Activated CD4-positive, alpha-beta T cell treated with anti-CD3 and anti-CD28 coated beads for 4 hours (primary cell): ENCODE results near the gene PRICKLE2.

Experiments
- DNase-seq, 2 donors: peaks; one replicate each; pipeline ENCODE4 v3.0.0-alpha.2; 2020

The PRICKLE2 gene

DNA sequence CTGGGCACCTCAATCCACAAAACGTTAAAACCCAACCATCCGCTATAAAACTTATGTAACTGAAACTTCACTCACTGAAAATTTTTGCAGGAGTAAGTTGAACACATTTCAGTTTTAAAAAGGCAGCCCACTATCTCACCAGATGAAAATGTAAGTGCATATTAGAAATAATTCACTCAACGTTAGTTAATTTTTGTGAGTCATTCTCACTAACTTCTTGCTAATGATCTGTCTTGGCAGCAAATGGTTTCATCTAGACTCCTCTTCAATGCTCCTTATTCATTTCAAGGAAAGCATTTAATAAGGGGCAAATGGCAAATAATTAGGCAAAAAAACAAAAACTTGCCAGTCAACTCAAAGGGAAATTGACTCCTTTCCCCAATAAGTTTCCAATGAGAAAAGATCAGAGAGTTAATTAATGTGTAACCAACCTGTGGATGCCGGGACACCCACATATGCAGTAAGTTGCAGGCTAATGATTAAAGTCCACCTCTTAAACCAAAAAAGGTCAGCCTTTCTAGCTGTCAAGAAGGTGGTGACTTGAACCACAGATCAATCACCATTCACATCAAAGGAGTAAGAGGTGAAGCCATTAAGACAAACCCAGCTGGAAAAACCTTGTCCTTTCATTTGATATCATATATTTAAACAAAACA lies 22.9 kb upstream of the PRICKLE2 start:
- no peak for DNase-seq

DNA sequence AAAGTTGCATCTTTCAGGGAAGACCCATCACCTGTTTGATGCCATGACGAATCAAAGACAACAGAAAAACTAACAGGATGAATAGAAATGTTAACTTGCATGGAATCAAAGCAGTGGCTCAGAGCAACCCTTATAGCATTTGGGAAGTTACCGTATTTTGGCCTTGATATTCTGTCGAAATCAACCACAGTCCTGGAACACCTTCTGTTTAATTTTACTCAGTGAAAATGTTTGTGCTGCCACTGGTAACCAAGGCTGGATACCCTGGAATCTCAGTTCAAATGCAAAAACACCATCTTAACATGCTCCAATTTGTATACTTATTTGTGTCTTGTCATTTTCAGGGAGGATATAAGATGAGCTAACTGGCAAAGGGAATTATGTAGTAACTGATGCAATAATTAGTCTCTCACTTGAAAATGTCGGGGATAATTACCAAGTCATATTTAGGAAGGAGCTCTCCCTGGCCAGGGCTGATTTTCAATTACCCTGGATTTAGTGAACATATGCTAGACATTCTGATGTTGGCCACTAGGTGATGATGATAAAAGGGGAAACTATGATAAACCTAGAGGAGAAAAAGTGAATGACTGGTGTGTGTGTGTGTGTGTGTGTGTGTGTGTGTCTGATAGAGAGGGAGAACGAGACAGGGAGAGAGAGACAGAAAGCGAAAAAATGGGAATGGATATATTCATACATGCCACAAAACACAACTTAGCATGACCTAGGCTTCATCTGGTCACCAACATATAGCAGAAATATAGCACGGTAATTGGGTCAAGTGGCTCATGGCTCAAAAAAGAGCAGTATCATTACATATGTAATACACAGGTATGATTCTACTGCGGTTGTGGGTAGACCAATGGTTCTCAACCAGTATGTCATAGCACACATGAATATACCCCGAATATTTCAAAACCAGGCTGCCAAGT lies 19.0 kb upstream of the PRICKLE2 start:
- DNase-seq = no peak

DNA sequence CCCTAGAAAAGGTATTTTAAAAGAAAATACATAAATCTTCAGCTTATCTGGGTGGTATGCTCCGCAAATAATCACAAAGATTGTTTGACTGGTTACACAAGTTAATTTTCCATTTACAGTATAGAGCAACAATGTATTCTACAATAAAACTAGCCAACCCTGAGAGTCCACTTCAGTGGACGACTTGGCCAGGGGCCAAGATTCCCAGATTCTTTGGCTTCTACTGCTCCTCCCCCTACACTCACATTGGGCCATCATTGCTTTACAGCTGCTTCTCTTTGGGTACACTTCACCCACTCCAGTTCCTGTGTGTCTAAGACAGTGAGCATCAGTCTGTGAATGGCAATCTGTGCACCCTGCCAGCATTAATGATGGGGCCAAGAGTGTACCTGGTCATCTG lies 17.2 kb upstream of the PRICKLE2 start:
- DNase-seq = no peak

DNA sequence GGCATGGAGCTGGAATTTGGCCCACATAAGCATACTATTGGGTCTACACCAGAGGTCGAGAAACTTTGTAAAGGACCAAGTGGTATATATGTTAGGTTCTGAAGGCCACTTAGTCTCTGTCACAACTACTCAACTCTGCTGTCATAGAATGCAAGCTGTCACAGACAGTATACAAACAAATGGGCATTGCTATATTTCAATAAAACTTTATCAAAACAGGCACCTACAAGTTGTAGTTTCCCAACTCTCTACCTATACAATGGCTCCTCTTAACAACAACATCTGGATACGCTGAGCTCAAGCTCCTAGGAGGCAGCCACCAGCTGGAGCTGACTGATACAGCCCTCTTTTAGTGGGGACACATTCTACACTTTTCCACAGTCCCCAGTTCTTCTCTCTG lies 15.7 kb upstream of the PRICKLE2 start:
- DNase-seq = no peak

DNA sequence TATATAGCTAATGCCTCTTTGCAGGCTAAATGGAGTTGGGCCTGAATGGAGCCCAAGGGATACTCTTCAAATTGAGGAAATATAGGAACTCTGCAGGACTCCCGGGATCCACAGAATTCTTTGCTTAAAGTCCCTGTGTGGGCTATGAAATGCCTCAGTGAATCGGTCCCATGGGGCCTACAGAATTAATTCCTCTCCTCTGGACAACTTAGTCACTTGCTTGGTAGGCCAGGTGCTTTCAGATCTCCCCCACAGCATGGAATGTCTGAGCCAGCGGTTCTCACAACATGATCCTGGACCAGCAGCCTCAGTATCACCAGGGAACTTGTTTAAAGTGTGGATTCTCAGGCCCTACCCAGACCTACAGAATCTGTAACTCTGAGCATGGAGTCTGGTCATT lies 15.1 kb upstream of the PRICKLE2 start:
- no peak for DNase-seq

DNA sequence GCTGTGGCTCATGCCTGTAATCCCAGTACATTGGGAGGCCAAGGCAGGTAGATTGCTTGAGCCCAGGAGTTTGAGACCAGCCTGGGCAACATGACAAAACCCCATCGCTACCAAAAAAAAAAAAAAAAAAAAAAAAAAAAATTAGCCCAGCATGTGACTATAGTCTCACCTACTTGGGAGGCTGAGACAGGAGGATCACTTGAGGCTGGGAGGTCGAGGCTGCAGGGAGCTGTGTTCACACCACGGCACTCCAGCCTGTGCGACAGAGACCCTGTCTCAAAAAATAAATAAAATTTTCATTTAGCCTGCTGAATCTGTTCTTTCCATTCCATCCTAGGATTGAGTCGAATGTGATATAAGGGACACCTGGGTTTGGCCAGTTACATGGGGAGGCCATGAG lies 14.6 kb upstream of the PRICKLE2 start:
- DNase-seq = no peak

DNA sequence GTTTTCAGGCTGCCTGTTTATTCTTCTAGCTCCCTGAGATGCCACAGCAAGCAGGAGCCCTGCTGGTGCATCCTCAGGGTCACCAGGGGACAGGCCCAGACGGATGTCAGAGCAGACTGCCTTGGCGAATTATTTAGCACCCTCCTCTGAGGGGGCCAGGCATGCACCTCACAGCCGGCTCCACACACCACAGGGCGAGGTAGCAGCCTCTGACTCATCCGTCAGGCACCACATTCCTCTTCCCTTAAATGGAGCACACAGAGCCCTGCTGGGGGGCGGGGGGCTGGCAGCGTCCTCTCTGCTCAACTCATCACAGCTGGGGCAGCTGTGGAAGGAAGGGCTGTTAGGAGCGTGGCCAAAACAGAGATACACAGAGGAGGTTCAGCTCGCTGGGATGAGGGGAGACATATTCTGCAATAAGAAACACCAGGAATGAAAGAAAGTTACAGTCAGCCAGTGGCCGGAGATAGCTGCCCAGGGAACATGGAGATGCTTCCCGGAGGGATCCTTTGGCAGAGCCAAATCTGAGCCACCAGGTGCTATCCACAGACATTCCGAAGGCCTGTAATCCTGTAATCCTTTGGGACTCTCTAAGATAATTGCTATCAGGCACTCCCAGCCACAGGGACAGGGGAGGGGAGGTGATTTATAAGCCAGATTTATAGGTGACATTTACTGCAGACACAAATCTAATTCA lies 13.9 kb upstream of the PRICKLE2 start:
- DNase-seq = no peak

DNA sequence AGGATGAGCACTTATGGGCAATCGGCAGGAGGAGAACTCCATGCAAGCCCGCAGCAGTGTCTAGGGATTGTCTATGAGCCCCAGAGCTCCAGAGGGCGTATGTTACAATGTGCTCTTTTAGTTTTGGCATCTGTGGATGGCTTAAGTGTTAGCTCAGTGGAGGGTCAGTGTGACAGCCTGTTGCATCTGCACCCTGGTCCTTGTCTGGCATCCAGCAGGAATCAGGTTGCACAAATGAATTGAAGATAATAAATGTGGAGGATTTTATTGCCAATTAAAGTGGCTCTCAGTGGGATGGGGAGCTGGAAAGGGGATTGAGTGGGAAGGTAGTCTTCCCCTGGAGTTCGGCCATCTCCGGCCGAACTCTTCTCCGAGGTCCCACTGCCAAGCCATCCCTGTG lies 11.8 kb upstream of the PRICKLE2 start:
- DNase-seq = no peak

DNA sequence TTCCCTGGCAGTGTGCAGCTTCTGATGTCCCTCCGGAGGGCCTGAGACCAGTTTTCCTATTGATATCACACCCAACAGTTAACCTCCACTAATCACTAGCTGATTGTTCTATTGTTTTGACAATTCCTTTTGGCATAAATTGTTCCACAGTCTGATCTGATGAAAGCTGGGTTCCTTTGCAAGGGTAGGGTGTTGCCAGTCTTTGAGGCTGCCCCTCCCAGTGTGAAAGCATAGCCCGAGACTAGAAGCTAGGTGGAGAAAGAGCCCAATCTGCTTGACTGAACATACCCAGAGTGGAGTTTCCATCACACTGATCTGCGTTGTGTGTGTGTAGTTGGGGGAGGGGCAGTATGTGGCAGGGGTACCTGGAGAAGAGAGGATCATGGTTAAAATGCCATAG lies 10.3 kb upstream of the PRICKLE2 start:
- DNase-seq = no peak

DNA sequence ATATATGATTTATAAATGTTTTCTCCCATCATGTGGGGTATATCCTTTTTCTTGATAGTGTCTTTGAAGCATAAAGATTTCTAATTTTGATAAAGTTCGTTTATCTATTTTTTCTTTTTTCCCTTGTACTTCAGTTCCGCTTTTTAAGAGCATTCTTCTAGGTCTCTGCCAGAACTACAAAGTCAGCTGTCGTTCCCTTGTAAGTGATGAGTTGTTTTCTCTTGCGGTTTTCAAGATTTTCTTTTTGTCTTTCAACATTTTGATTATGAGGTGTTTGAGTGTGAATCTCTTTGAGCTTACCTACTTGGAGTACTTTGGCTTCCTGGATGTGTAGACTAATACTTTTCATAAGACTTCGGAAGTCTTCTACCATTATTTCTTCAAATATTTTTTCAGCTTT lies 9.3 kb upstream of the PRICKLE2 start:
- no peak for DNase-seq

DNA sequence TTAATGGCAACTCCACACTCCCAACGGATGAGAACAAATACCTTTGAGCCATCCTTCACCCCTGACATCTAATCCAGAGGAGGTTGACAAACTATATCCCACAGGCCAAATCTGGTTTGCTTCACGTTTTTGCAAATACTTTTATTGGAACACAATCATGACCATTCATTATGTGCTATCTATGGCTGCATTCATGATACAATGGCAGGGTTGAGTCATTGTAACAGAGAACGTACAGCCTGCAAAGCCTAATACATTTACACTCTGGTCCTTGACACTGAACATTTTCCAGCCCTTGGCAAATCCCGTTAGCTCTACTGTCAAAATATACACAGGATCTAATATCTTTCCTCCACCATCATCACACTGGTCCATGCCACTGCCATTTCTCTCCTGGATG lies 7.6 kb upstream of the PRICKLE2 start:
- DNase-seq = no peak

DNA sequence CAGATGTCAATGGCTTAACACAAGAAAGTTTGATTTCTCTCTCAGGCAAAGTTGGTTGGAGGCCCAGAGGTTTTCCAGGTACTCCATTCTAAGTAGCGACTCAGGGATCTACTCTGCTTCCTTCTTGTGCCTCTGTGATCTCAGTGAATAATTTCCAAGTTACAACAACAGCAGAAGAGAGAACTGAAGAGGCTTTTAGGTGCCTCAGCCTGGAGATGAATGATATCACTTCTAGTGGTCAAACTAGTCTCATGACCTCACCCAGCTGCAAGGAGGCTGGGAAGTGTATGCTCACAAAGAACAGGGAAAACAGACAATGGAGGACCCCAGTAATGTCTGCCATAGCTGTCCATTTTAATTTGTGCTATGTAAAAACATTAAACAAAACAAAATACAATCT lies 4.6 kb upstream of the PRICKLE2 start:
- DNase-seq = no peak

DNA sequence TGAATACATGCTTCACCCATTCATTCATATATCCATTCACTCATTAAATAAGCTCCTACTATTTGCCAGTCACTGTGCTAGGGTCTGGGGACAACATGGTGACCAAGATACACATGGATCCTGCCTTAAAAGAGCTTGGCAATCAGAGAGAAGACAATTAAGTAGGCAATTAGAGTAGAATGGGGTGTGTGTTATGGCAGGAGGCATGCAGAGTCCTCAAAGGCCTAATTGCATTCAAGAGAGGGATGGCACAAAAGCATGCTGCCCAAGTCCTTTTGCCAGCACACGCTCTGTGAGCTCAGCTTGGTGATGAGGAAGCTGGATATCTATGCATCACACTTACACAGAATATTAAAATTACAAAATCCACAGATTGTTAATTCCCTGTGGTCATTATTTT lies 2.8 kb upstream of the PRICKLE2 start:
- no peak for DNase-seq

DNA sequence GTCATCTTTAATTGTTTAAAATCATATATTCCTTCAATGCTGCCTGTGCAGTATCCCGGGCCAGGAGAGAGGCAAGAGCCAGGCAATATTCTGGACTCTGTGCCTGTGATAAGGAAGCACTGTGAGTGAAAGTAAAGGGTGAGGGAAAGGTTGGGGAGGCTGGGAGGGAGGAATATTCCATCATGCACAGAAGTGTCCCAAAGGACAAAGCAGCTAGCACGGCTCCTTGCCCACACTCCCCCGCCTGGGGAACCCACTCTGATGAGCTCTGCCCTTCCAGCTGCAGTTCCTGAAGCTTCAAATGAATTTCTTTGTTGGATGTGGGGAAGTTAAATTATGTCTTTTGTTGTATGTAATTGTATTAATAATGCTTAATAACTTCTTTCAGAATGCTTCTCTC lies 1.5 kb upstream of the PRICKLE2 start:
- DNase-seq = no peak

DNA sequence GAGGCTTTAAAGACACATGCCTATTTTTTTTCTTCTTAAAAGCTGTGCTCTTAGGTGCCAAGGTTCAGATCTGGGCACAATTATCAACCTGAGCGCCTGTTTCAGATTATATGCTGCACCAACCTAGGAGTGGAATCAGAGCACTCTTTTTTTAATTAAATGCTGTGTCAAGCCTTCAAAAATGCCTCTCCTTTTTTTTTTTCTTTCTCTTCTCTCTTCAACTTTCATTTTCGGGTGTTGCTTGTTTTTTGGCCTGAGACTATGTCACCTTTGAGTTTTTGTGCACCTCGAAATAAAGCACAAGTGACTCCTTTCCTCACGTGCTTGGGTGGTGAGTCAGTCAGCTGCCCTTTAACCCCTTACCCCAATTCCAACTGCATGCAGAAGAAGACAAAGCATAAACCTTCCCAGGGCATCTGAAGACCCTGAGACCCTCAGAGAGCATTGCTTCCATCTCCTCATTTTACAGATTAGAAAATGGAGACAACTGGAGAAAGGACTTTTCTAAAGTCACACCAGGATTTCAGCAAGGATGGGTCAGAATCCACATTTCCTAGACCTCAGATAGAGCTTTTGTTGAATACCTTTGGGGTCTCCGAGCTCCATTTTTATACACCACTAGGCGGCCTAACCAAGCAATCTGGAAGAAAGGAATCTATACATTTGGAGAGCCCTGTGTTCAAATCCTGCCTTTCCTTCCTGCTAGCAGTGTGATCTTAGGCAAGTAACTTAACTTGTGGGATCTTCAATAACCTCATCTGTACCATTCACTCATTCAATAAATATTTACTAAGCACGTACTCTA lies 631 bp upstream of the PRICKLE2 start:
- DNase-seq = no peak

DNA sequence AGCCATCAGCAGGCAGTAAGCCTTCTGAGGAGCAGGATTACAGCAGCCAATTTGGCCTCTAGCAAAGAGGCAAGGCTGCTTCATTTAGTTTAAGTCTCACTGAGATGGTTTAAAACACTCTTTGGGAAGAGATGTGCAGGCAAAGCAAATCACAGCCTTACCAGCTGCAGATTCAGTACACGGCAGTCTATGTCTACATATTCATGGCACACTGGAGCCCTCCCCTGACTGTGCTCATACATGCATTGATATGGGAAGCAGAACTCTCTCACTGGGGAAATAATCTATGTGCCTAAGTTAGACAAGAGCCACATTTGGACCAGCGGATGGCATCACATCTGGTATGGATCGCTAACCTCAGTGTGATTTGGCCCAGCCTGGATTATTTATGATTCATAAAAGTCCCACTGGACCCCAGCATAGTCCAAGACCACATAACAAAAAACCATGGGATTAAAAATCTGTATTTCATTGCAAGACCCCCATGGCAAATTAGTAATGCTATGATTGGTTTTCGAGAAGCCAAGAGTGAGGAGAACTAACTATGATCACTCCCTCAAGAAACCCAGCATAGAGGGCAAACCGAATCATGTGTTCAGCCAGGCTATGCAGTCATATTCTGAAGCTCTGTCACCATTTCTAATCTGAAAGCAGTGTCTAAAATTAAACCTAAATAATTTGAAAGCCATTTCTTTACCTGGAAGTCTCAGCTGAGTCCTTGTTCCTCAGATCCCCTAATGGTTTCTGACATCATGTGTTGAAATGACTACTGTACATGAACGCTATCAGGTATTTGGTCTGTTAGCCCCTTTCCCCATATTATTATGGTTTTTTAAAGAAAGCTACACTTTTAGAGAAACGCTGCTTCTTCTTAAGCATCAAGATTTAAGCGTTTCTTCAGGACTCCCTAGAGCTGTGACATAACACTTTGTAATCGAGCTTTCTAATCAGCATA lies 1.2 kb downstream of the PRICKLE2 start:
- no peak for DNase-seq

DNA sequence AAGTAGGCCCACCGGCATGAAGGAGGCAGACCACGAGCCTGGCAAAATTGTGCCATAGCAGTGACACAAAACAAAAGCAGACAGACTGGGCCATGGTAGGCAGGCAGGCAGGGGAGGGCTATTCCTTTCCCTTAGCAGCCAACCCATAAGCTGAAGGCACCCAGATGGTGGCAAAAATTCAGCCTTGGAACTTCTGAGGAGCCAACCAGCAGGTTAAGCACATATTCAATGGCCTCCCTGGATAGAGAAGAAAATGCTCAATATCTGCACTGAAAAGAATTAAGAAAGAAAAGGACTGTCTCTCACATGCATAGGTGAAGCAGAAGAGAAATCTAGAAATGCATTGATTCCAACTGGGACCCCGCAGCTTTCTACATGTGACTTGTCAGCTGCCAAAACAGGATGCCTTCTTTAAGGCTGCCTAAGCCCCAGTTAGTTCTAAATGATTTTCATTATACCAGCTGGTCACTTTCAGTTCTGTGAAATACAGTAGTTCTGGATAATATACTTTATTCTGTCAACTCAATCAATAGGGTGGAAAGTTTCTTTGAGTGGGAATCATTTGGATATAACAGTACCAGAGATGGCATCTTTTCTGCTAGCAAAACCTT lies 2.7 kb downstream of the PRICKLE2 start:
- no peak for DNase-seq

DNA sequence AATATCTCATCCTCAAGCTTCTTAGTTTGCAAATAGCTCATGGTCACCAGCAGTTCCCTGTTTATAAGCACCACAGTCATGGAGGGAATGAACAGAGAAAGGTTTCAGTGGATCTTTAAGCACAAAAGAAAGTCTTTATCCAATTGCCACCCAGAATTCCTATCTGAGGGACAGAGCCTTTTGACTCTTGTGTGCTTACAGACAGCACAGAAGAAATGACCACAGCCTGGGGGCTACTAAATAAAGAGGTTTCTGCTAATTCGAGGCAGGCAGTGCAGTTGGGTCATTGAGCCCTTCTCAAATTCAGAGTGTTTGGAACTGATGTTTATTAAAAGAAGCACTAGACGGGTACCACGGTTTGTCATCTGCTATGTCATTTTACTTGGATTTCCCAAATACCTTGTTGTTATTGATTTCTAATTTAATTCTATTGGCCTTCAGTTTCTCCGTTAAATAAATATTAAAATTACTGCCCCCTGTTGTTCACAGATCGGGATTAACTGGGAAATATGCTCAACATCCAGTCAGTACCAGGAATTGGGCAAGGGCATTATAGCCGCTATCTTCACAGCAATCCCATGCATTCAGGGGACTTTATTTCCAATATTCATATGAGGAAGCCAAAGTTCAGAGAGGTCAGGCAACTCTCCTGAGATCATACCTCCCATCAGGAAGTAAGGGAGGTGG lies 3.6 kb downstream of the PRICKLE2 start:
- no peak for DNase-seq

DNA sequence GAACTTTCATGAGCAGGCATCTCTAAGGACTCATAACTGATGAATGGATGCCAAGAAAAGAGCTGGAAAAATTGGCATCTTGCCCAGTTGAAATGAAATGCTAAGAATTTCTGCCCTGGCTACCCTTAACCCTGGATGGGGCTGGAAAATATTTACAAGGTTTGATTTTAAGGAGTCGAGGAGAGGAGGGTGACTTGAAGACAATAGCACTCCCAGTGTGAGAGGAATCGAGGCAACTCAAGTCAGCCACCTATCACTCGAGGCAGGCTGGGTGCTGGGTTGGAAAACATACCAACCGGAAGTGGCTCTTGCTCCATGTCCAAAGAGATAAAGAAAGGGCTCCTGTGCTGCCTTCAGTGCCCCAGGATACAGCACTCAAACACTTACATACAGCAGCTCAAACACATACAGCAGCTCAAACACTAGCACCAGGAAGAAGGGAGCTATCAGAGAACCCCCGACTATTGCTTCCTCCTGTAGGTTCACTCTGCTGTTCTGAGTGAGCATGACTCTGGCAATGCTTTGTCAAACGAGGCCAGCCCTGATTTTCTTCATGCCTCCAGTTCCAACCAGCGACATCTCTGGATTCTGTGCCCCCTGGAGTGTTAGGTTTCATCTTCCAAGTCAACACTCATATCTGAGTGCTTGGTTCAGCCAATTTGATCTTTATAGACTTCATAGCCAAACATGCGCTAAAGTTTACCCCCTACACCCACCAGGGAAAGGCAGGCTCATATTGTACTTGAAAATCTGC lies 4.9 kb downstream of the PRICKLE2 start:
- DNase-seq = no peak

DNA sequence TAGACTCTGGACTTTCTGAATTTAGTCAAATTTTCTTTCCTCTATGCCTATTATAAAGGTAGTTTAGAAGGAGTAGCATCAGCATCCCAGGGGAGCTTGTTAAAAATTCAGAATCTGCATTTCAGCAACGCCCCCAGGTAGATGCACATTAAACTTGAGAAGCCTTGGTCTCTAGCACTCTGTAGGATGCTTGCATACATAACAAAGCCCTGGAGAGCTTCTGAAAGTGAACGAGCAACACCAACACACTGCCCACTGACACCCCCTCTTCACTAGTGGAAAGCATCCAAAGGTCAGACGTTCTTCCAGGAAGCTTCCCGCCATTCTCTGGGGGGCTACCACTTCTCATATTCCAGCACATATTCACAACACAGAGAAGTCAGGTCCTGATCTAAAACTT lies 6.5 kb downstream of the PRICKLE2 start:
- DNase-seq = no peak
